Measurements from ENCODE around the gene FAM53A.

FAM53A gene

GRCh38 chr4:1666391-1666790 lies 17.7 kb downstream of the FAM53A start:
- Histone ChIP-seq H3K27ac (ENCODE audit: low read depth, low read length) (no peak overlapping the region), H3K4me1 (ENCODE audit: control insufficient read depth, insufficient read depth, low read length) (peaks cover 10% of the 10 kb centered on the region), H3K27me3 (ENCODE audit: control insufficient read depth, insufficient read depth, low read length) (no peaks in the 10 kb centered on the region), H3K9me3 (ENCODE audit: control insufficient read depth, insufficient read depth, low read depth, low read length) (no peaks in the 10 kb centered on the region), H3K4me3 (ENCODE audit: low read depth, low read length) (no peak overlapping the region), H3K36me3 (ENCODE audit: control insufficient read depth, insufficient read depth, low read length) (no peaks in the 10 kb centered on the region), H3K9ac (ENCODE audit: low read length) (no peak overlapping the region)

- no peaks in the 10 kb centered on the region for H3K9me3 ChIP-seq (ENCODE audit: control insufficient read depth, insufficient read depth, low read depth, low read length)
- H3K9ac ChIP-seq (ENCODE audit: low read length): no peak overlapping the region
- H3K4me1 ChIP-seq (ENCODE audit: control insufficient read depth, insufficient read depth, low read length): peaks cover 17% of the 10 kb centered on the region
- no peaks in the 10 kb centered on the region for H3K27me3 ChIP-seq (ENCODE audit: control insufficient read depth, insufficient read depth, low read length)
- H3K27ac ChIP-seq (ENCODE audit: low read depth, low read length): no peak overlapping the region
- H3K4me3 ChIP-seq (ENCODE audit: low read depth, low read length): no peak overlapping the region
- H3K36me3 ChIP-seq (ENCODE audit: control insufficient read depth, insufficient read depth, low read length): no peaks in the 10 kb centered on the region
Measured at GRCh38 chr4:1664141-1664540, 20.0 kb downstream of the FAM53A start.

DNA sequence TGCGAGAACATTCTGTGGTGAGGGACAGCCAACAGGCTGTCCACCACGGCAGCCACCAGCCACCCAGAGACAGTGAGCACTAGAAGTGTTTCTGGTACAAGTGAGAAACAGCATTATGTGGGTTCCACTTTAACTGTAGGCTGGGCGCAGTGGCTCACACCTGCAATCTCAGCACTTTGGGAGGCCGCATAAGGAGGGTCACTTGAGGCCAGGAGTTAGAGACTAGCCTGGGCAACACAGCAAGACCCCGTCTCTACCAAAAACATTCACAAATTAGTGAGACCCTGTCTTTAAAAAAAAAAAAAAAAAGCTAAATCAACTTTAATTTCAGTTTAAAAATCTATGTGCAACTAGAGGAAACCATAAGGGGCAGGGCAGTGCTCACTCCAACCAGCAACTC lies 20.6 kb downstream of the FAM53A start:
- H3K9me3 ChIP-seq (ENCODE audit: control insufficient read depth, insufficient read depth, low read depth, low read length): no peaks in the 10 kb centered on the region
- H3K27me3 ChIP-seq (ENCODE audit: control insufficient read depth, insufficient read depth, low read length): no peaks in the 10 kb centered on the region
- no peak overlapping the region for H3K4me3 ChIP-seq (ENCODE audit: low read depth, low read length)
- H3K36me3 ChIP-seq (ENCODE audit: control insufficient read depth, insufficient read depth, low read length): no peaks in the 10 kb centered on the region
- H3K4me1 ChIP-seq (ENCODE audit: control insufficient read depth, insufficient read depth, low read length): peaks cover 15% of the 10 kb centered on the region
- H3K9ac ChIP-seq (ENCODE audit: low read length): no peak overlapping the region
- no peak overlapping the region for H3K27ac ChIP-seq (ENCODE audit: low read depth, low read length)

DNA sequence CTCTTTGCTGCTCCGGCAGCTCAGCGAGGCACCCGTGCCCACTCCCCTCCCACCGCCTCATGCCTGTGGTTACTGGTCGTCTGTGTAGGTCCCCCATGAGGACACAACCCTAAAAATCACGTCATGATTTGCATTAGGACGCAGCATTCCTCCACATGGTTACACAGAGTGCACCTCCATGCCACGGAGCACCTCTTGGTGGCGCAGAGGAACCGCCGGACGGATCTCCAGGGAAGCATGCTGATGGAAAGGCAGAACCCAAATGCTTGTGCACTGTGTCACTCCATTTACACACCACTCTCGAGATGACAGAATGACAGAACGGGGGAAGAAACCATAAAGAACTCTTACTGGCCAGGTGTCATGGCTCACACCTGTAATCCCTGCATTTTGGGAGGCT lies 22.4 kb downstream of the FAM53A start:
- Histone ChIP-seq H3K27me3 (ENCODE audit: control insufficient read depth, insufficient read depth, low read length) (no peaks in the 10 kb centered on the region), H3K4me1 (ENCODE audit: control insufficient read depth, insufficient read depth, low read length) (peaks cover 8% of the 10 kb centered on the region; the same call in 1 of the 2 replicates), H3K9ac (ENCODE audit: low read length) (no peak overlapping the region), H3K27ac (ENCODE audit: low read depth, low read length) (no peak overlapping the region), H3K4me3 (ENCODE audit: low read depth, low read length) (no peak overlapping the region), H3K9me3 (ENCODE audit: control insufficient read depth, insufficient read depth, low read depth, low read length) (no peaks in the 10 kb centered on the region), H3K36me3 (ENCODE audit: control insufficient read depth, insufficient read depth, low read length) (no peaks in the 10 kb centered on the region)

GRCh38 chr4:1660948-1661677 lies 23.0 kb downstream of the FAM53A start:
- H3K9ac ChIP-seq (ENCODE audit: low read length): no peak overlapping the region
- H3K27me3 ChIP-seq (ENCODE audit: control insufficient read depth, insufficient read depth, low read length): no peaks in the 10 kb centered on the region
- H3K36me3 ChIP-seq (ENCODE audit: control insufficient read depth, insufficient read depth, low read length): no peaks in the 10 kb centered on the region
- H3K4me1 ChIP-seq (ENCODE audit: control insufficient read depth, insufficient read depth, low read length): peaks cover 8% of the 10 kb centered on the region; the same call in 1 of the 2 replicates
- H3K9me3 ChIP-seq (ENCODE audit: control insufficient read depth, insufficient read depth, low read depth, low read length): no peaks in the 10 kb centered on the region
- H3K4me3 ChIP-seq (ENCODE audit: low read depth, low read length): no peak overlapping the region
- no peak overlapping the region for H3K27ac ChIP-seq (ENCODE audit: low read depth, low read length)

- Histone ChIP-seq H3K4me3 (ENCODE audit: low read depth, low read length) (no peak overlapping the region), H3K27ac (ENCODE audit: low read depth, low read length) (0 out of 2 replicates have a peak overlapping the region, but pooled peaks have one; percentile 23), H3K36me3 (ENCODE audit: control insufficient read depth, insufficient read depth, low read length) (no peaks in the 10 kb centered on the region), H3K4me1 (ENCODE audit: control insufficient read depth, insufficient read depth, low read length) (peaks cover 8% of the 10 kb centered on the region; the same call in 1 of the 2 replicates), H3K9me3 (ENCODE audit: control insufficient read depth, insufficient read depth, low read depth, low read length) (no peaks in the 10 kb centered on the region), H3K27me3 (ENCODE audit: control insufficient read depth, insufficient read depth, low read length) (no peaks in the 10 kb centered on the region), H3K9ac (ENCODE audit: low read length) (no peak overlapping the region)
Measured at GRCh38 chr4:1659104-1660043, 24.7 kb downstream of the FAM53A start.

- Histone ChIP-seq H3K4me3 (ENCODE audit: low read depth, low read length) (no peak overlapping the region), H3K9ac (ENCODE audit: low read length) (no peak overlapping the region), H3K9me3 (ENCODE audit: control insufficient read depth, insufficient read depth, low read depth, low read length) (no peaks in the 10 kb centered on the region), H3K27ac (ENCODE audit: low read depth, low read length) (0 out of 2 replicates have a peak overlapping the region, but pooled peaks have one; percentile 23), H3K4me1 (ENCODE audit: control insufficient read depth, insufficient read depth, low read length) (peaks cover 8% of the 10 kb centered on the region; the same call in 1 of the 2 replicates), H3K36me3 (ENCODE audit: control insufficient read depth, insufficient read depth, low read length) (no peaks in the 10 kb centered on the region), H3K27me3 (ENCODE audit: control insufficient read depth, insufficient read depth, low read length) (no peaks in the 10 kb centered on the region)
Measured at GRCh38 chr4:1658581-1658980, 25.5 kb downstream of the FAM53A start.

DNA sequence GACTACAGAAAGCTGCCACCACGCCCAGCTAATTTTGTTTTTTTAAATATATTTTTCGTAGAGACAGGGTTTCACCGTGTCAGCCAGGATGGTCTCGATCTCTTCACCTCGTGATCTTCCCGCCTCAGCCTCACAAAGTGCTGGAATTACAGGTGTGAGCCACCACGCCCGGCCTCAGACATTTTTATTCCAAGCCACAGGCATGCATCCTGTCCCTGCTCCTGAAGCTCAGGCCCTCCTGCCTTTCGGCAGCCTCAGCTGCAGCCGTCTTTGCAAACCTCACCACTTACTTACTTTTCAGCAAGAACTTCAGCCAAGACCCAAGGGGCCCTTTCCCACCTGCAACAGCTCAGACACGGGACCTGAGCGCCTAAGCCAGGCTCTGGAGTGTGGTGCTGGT lies 26.0 kb downstream of the FAM53A start:
- H3K9ac ChIP-seq (ENCODE audit: low read length): no peak overlapping the region
- H3K27me3 ChIP-seq (ENCODE audit: control insufficient read depth, insufficient read depth, low read length): no peaks in the 10 kb centered on the region
- H3K27ac ChIP-seq (ENCODE audit: low read depth, low read length): no peak overlapping the region
- no peaks in the 10 kb centered on the region for H3K9me3 ChIP-seq (ENCODE audit: control insufficient read depth, insufficient read depth, low read depth, low read length)
- H3K4me3 ChIP-seq (ENCODE audit: low read depth, low read length): no peak overlapping the region
- no peaks in the 10 kb centered on the region for H3K36me3 ChIP-seq (ENCODE audit: control insufficient read depth, insufficient read depth, low read length)
- H3K4me1 ChIP-seq (ENCODE audit: control insufficient read depth, insufficient read depth, low read length): peaks cover 8% of the 10 kb centered on the region; the same call in 1 of the 2 replicates

GRCh38 chr4:1656986-1657385 lies 27.1 kb downstream of the FAM53A start:
- no peaks in the 10 kb centered on the region for H3K27me3 ChIP-seq (ENCODE audit: control insufficient read depth, insufficient read depth, low read length)
- H3K4me1 ChIP-seq (ENCODE audit: control insufficient read depth, insufficient read depth, low read length): peaks cover 8% of the 10 kb centered on the region; the same call in 1 of the 2 replicates
- no peaks in the 10 kb centered on the region for H3K9me3 ChIP-seq (ENCODE audit: control insufficient read depth, insufficient read depth, low read depth, low read length)
- no peaks in the 10 kb centered on the region for H3K36me3 ChIP-seq (ENCODE audit: control insufficient read depth, insufficient read depth, low read length)
- no peak overlapping the region for H3K4me3 ChIP-seq (ENCODE audit: low read depth, low read length)
- no peak overlapping the region for H3K27ac ChIP-seq (ENCODE audit: low read depth, low read length)
- no peak overlapping the region for H3K9ac ChIP-seq (ENCODE audit: low read length)

GRCh38 chr4:1656132-1656531 lies 28.0 kb downstream of the FAM53A start:
- H3K27me3 ChIP-seq (ENCODE audit: control insufficient read depth, insufficient read depth, low read length): no peaks in the 10 kb centered on the region
- H3K36me3 ChIP-seq (ENCODE audit: control insufficient read depth, insufficient read depth, low read length): no peaks in the 10 kb centered on the region
- no peak overlapping the region for H3K9ac ChIP-seq (ENCODE audit: low read length)
- peaks cover 8% of the 10 kb centered on the region; the same call in 1 of the 2 replicates for H3K4me1 ChIP-seq (ENCODE audit: control insufficient read depth, insufficient read depth, low read length)
- H3K27ac ChIP-seq (ENCODE audit: low read depth, low read length): no peak overlapping the region
- H3K4me3 ChIP-seq (ENCODE audit: low read depth, low read length): no peak overlapping the region
- H3K9me3 ChIP-seq (ENCODE audit: control insufficient read depth, insufficient read depth, low read depth, low read length): no peaks in the 10 kb centered on the region

GRCh38 chr4:1655676-1656075 lies 28.4 kb downstream of the FAM53A start:
- no peaks in the 10 kb centered on the region for H3K27me3 ChIP-seq (ENCODE audit: control insufficient read depth, insufficient read depth, low read length)
- H3K9me3 ChIP-seq (ENCODE audit: control insufficient read depth, insufficient read depth, low read depth, low read length): no peaks in the 10 kb centered on the region
- no peaks in the 10 kb centered on the region for H3K36me3 ChIP-seq (ENCODE audit: control insufficient read depth, insufficient read depth, low read length)
- H3K4me1 ChIP-seq (ENCODE audit: control insufficient read depth, insufficient read depth, low read length): peaks cover 8% of the 10 kb centered on the region; the same call in 1 of the 2 replicates
- H3K9ac ChIP-seq (ENCODE audit: low read length): no peak overlapping the region
- no peak overlapping the region for H3K4me3 ChIP-seq (ENCODE audit: low read depth, low read length)
- H3K27ac ChIP-seq (ENCODE audit: low read depth, low read length): no peak overlapping the region
